Uterus (tissue), 4 donors: Measurements from ENCODE around the gene PEAK1. TPM values are rescaled to one million over a fixed set of nuclear protein-coding genes. Genes with fewer than 3 reads are reported as not detected.
A peak's percentile ranks its signal among the peaks of the same experiment; 100 is the strongest.
"Not testable (repeated sequence)": the region's sequence is repeated elsewhere in the genome, so short reads cannot be mapped to it uniquely, and the experiment has no call there.

ENCODE experiments used
- DNase-seq, 2 donors: peaks; one replicate each; pipeline ENCODE4 v3.0.0-alpha.2; 2019 to 2020
- H3K27ac ChIP-seq, 2 donors: fragments of 200-600 bp; sonication (generic); 1 replicate in 1 of 2; 2 replicates in 1 of 2; pipeline ENCODE4 v1.5.1; 2016 to 2018
- H3K27me3 ChIP-seq, 2 donors: fragments of 200-600 bp; sonication (generic); one replicate each; pipeline ENCODE4 v1.5.1; 2018 to 2019; ENCODE audit warnings: control low read depth in 1 of 2
- H3K36me3 ChIP-seq, 2 donors: fragments of 200-600 bp; sonication (generic); one replicate each; pipeline ENCODE4 v1.5.1; 2019; ENCODE audit warnings: control low read depth in 1 of 2
- H3K4me1 ChIP-seq, 2 donors: fragments of 200-600 bp; sonication (generic); one replicate each; pipeline ENCODE4 v1.5.1; 2018 to 2019; ENCODE audit warnings: control low read depth in 1 of 2
- H3K4me3 ChIP-seq, 2 donors: fragments of 200-600 bp; sonication (generic); 1 replicate in 1 of 2; 2 replicates in 1 of 2; pipeline ENCODE4 v1.5.1; 2018 to 2019; ENCODE audit warnings: mild to moderate bottlenecking in 1 of 2
- H3K9me3 ChIP-seq, 2 donors: fragments of 200-600 bp; sonication (generic); one replicate each; pipeline ENCODE4 v1.5.1; 2019; ENCODE audit warnings: control low read depth in 1 of 2
- CTCF ChIP-seq, 4 experiments: fragments of 200-600 bp in 2 of 4; fragments of 450-650 bp in 2 of 4; sonication (generic) in 2 of 4; IDR thresholded peaks; one replicate each; pipeline ENCODE4 v1.5.1; 2016 to 2019; ENCODE audit warnings: antibody characterized with exemption in 4 of 4, mild to moderate bottlenecking in 2 of 4, moderate library complexity in 1 of 4
- POLR2A ChIP-seq, 2 donors: fragments of 450-650 bp; IDR thresholded peaks; one replicate each; pipeline ENCODE4 v1.6.1; 2016; ENCODE audit warnings: antibody characterized with exemption in 2 of 2, mild to moderate bottlenecking in 1 of 2, moderate library complexity in 1 of 2
- intact Hi-C: fragments of 100-400 bp; cut with DNase I; formaldehyde crosslinking; loops from one replicate; pipeline ENCODE4 v1.15.1; 2023; ENCODE audit warnings: low total_unique reads
- total RNA-seq, 4 donors: library from RNA; depleted of rRNA in 3 of 4; stranded (reverse); fragments of >200 nt in 3 of 4; gene quantifications; one replicate each; pipeline versions ENCODE4 v1.1.0 to v1.2.4, GENCODE V29; 2014 to 2023
- donor health status: DM: yes; HTN: yes; CAD: no.

Gene PEAK1
- total RNA-seq, 4 donors from 2014 or later: 14.4 to 87.3 (median 43.5) TPM

GRCh38 chr15:77185242-77185785 is 234.6 kb downstream of the PEAK1 start:
- H3K27ac ChIP-seq: peak overlapping the region in 1 of 2 donors; percentile 76
- intact Hi-C loops: no loop called here

GRCh38 chr15:77184352-77184751 is 235.6 kb downstream of the PEAK1 start:
- H3K27me3 ChIP-seq, H3K9me3 ChIP-seq, DNase-seq, H3K4me3 ChIP-seq, H3K27ac ChIP-seq, H3K4me1 ChIP-seq, intact Hi-C loops, H3K36me3 ChIP-seq: not testable (repeated sequence)

More at GRCh38 chr15:77185242-77185785, 234.6 kb downstream of the PEAK1 start:
- Histone ChIP-seq H3K9me3 (no peaks in the 10 kb centered on the region), H3K36me3 (no peaks in the 10 kb centered on the region), H3K4me1 (no peaks in the 10 kb centered on the region), H3K4me3 (no peak overlapping the region), H3K27me3 (no peaks in the 10 kb centered on the region)
- TF ChIP-seq CTCF (IDR thresholded peaks at IDR 0.05): no peak
- TF ChIP-seq POLR2A (IDR thresholded peaks at IDR 0.05): no peak
- DNase-seq: no peak

- Histone ChIP-seq H3K9me3 (no peaks in the 10 kb centered on the region), H3K27ac (no peak overlapping the region), H3K36me3 (no peaks in the 10 kb centered on the region), H3K4me1 (no peaks in the 10 kb centered on the region), H3K4me3 (no peak overlapping the region), H3K27me3 (no peaks in the 10 kb centered on the region)
- DNase-seq: no peak
- TF ChIP-seq CTCF (IDR thresholded peaks at IDR 0.05) (no peak), POLR2A (IDR thresholded peaks at IDR 0.05) (no peak)
- intact Hi-C loops: no loop called here
Measured at GRCh38 chr15:77183066-77183465, 236.8 kb downstream of the PEAK1 start.

GRCh38 chr15:77181305-77182074 is 238.4 kb downstream of the PEAK1 start:
- Histone ChIP-seq H3K27me3 (no peaks in the 10 kb centered on the region), H3K27ac (no peak overlapping the region), H3K4me1 (no peaks in the 10 kb centered on the region), H3K36me3 (no peaks in the 10 kb centered on the region), H3K4me3 (no peak overlapping the region), H3K9me3 (no peaks in the 10 kb centered on the region)
- no peak for DNase-seq
- intact Hi-C loops: no loop called here
- no peak for TF ChIP-seq CTCF (IDR thresholded peaks at IDR 0.05)
- TF ChIP-seq POLR2A (IDR thresholded peaks at IDR 0.05): no peak

- Histone ChIP-seq H3K9me3 (no peaks in the 10 kb centered on the region), H3K36me3 (no peaks in the 10 kb centered on the region), H3K4me3 (no peak overlapping the region), H3K27me3 (no peaks in the 10 kb centered on the region), H3K27ac (no peak overlapping the region), H3K4me1 (no peaks in the 10 kb centered on the region)
- intact Hi-C loops: no loop called here
- no peak for DNase-seq
- TF ChIP-seq POLR2A (IDR thresholded peaks at IDR 0.05): no peak
- no peak for TF ChIP-seq CTCF (IDR thresholded peaks at IDR 0.05)
Measured at GRCh38 chr15:77180757-77181156, 239.1 kb downstream of the PEAK1 start.
